HK-2 (cell line): Measurements from ENCODE around the gene CRB1.
"Not testable (repeated sequence)": the region's sequence is repeated elsewhere in the genome, so short reads cannot be mapped to it uniquely, and the experiment has no call there.

Source experiments
- DNase-seq: peaks from one replicate; pipeline ENCODE4 v3.0.0-alpha.2; 2018; ENCODE audit not compliant: unreplicated experiment

The CRB1 gene

DNA sequence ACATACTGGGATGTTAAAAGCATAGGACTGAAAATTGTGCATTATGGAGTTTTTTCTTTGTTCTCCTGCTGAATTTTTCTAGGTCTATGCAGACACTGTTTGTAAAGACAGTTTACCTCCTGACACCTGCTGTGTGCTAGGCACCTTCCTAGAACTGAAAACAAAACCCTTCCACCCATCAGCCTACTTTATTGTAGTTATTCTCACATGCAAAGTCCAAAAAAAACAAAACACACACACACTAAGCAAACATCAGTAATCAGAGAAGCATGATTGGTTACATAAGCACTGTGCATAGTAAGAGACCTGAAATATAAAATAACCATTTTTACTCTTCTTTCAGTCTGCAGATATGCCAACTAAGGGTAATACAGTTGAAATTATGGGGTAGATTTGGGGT, 195.1 kb downstream of the CRB1 start:
- no peak for DNase-seq

GRCh38 chr1:197464044-197464443, 196.0 kb downstream of the CRB1 start:
- DNase-seq: no peak

- no peak for DNase-seq
These were observed 197.7 kb downstream of the CRB1 start for GRCh38 chr1:197465528-197466327.

DNA sequence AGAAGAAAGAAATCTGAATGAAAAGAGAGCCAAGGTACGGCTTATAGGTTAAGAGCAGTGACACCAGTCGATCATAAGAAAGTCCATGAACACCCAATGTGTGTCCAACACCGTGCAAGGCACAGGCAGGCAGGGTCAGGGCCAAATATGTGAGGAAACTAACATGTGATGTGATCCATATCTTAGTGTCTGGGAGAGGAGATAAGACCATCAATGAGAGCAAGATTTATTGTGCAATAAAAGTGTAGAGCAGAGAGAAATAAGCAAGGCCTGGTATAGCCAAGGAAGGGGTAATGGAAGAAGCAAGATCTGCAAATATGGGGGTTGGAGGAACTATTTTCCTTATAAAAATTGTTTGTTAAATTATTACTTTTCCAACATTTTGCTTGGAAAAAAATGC, 198.8 kb downstream of the CRB1 start:
- no peak for DNase-seq

GRCh38 chr1:197467881-197468280, 199.8 kb downstream of the CRB1 start:
- no peak for DNase-seq

DNA sequence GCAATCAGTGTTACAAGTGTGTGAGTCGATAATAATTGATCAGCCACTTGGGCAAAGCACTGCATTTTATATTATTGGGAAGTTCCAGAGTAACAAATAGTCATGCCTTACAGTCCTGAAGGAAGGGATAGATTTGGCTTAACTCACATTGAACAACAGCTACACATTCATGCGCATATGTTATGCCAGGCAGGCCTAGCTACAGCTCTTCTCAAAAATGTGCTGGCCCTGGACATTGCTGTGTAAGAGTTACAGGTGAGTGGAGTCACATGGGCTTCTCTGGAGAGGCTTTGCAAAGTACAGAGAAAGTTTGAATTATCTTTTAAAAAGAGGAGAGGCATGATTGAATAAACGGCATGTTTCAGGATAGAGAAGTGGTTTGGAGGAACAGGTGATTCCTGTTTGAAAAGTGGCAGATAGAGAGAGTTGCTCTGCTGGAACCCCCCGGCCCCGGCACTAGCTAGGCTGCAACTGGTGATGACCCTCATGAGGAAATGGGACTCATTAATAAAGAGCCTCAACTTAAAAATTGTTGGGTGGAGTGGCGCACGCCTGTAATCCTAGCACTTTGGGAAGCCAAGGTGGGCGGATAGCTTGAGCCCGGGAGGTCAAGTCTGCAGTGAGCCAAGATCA, 200.6 kb downstream of the CRB1 start:
- DNase-seq: no peak

GRCh38 chr1:197469620-197470210, 201.7 kb downstream of the CRB1 start:
- no peak for DNase-seq

DNA sequence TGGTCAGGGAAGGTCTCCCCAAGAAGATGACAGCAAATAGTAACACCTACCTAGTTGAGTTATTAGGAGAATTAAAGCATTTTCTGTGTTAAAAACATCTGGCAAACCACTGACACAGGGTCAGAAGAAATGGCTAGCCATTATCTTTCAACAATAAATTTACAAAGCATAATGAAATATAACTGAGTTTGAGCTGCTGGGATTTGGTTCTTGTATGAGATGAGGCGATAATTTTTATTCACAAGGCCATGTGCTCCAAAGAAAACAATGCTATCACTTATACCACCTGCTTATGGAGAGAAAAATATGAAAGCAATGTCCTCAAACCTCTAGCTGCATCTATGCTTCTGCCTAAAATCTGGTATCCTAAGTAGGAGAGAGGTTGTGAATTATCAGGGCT, 202.3 kb downstream of the CRB1 start:
- DNase-seq: no peak

DNA sequence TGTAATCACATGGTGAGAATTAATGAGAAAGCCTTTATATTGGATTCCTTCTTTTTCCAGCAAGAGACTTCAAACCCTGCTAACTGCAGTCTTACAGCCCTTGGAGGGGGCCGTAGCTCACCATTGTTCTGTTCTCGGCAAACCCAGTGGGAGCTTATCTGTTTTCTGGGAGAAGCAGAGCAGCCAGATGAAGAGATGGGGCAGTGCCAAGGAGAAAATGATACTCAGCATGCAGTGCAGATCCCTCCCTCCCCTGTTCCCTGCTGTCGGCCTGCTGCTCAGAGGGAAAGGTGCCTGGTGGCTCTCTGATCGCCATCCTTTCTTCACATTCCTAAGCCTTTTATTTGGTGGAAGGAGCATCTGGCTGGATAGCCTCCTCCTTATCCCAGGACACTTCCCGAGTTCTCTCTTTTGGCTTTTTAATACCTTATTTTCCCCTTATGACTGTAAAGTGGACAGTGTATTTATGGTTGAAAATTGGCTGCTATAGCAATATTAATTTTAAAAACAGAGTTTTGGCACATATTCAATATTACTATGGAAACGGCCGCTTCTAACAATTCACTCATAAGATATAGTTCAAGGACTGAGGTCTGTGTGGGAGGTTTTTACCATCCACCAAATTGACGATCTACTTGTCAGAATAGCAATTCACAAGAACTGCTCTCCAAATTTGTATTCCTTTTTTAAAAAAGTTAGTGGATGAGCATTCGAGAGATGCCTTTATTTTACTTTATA, 203.4 kb downstream of the CRB1 start:
- no peak for DNase-seq

- no peak for DNase-seq
These were observed 204.1 kb downstream of the CRB1 start for GRCh38 chr1:197472141-197472540.

- DNase-seq: no peak
These were observed 212.4 kb downstream of the CRB1 start for GRCh38 chr1:197480446-197480845.

GRCh38 chr1:197481101-197481500, 213.0 kb downstream of the CRB1 start:
- no peak for DNase-seq

- DNase-seq: no peak
These were observed 217.7 kb downstream of the CRB1 start for GRCh38 chr1:197485790-197486189.

DNA sequence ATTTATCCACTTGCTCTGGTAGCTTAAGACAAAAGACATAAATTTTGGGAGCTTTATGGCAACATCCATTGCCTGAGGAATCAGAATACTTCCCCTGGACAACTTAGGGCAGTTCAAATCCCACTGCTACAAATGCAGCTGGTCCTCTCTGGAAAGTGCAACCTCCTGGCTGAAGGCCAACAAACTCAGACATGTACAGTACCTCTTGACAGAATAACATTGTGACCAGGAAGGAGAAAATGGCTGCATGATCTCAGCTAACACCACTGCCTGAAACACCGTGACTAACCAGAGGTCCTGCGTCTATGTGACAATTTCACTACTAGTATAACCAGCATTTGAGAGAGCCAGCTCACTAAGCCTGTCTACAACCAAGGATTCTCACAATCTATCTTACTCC, 218.9 kb downstream of the CRB1 start:
- DNase-seq: no peak

- not testable (repeated sequence) for DNase-seq
These were observed 223.5 kb downstream of the CRB1 start for GRCh38 chr1:197491505-197491904.

DNA sequence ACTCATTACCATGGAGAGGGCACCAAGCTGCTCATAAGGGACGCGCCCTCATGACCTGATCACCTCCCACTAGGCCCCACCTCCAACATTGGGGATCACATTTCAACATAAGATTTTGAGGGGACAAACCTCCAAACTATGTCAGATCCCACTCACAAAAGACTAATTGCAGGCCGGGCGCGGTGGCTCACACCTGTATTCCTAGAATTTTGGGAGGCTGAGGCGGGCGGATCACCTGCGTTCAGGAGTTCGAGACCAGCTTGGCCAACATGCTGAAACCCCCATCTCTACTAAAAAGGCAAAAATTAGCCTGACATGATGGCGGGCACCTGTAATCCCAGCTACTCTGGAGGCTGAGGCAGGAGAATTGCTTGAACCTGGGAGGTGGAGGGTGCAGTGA, 228.7 kb downstream of the CRB1 start:
- DNase-seq: no peak

- no peak for DNase-seq
These were observed 242.8 kb downstream of the CRB1 start for GRCh38 chr1:197510691-197511378.

GRCh38 chr1:197515421-197515820, 247.4 kb downstream of the CRB1 start:
- no peak for DNase-seq

GRCh38 chr1:197519741-197520334, 251.8 kb downstream of the CRB1 start:
- no peak for DNase-seq

DNA sequence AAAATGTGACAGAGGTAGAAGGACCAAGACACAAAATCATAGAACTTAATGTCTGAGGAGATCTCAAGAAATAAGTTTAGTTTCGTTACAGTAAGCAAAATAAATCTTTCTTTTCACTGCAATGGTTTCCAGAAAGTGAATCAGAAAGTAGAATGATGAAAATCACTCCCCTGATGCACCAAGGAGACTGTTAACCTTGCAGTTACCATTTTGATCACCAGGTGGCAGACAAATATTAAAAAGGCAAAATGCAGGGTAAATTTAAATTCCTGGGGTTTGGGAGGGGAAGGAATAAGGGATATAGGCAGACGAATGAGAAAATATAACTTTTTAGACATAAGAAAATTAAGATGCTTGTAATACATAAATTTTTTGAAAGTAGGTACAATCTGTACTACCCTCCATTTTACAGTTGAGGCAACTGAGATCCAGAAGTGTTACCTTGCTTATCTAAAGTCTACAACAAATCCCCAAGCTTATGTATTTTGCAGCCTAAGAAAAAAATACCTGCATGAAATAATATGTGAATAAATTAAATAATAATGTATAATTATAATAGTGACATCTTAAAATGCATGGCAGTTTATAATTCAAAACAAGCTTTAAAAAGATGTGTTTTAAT, 253.2 kb downstream of the CRB1 start:
- no peak for DNase-seq
